ENCODE data around the gene WDR86. TPM values are rescaled to one million over a fixed set of nuclear protein-coding genes. Genes with fewer than 3 reads are reported as not detected.

The WDR86 gene
- total RNA-seq, 2 donors from 2014 or later, result 0.33 to 1.6 TPM

GRCh38 chr7:151400626-151401315, 9.1 kb downstream of the WDR86 start:
- Histone ChIP-seq H3K27ac (no peak overlapping the region), H3K27me3 (no peaks in the 10 kb centered on the region), H3K4me3 (no peak overlapping the region), H3K4me1 (no peaks in the 10 kb centered on the region), H3K36me3 (no peaks in the 10 kb centered on the region), H3K9me3 (no peaks in the 10 kb centered on the region)
- no peak for TF ChIP-seq CTCF (IDR thresholded peaks at IDR 0.05)
- DNase-seq (ENCODE audit: low spot score), result no peak

- H3K9me3 ChIP-seq, result no peaks in the 10 kb centered on the region
- no peaks in the 10 kb centered on the region for H3K4me1 ChIP-seq
- TF ChIP-seq CTCF (IDR thresholded peaks at IDR 0.05), result no peak
- no peaks in the 10 kb centered on the region for H3K36me3 ChIP-seq
- H3K4me3 ChIP-seq, result no peak overlapping the region
- no peak overlapping the region for H3K27ac ChIP-seq
- DNase-seq (ENCODE audit: low spot score), result no peak
- H3K27me3 ChIP-seq, result no peaks in the 10 kb centered on the region
These were observed 9.9 kb downstream of the WDR86 start for GRCh38 chr7:151399906-151400305.

- TF ChIP-seq CTCF (IDR thresholded peaks at IDR 0.05), result no peak
These were observed 10.6 kb downstream of the WDR86 start for GRCh38 chr7:151399305-151399601.

GRCh38 chr7:151398446-151399304, 11.2 kb downstream of the WDR86 start:
- Histone ChIP-seq H3K27ac (no peak overlapping the region), H3K27me3 (no peaks in the 10 kb centered on the region), H3K4me1 (no peaks in the 10 kb centered on the region), H3K36me3 (no peaks in the 10 kb centered on the region), H3K4me3 (no peak overlapping the region), H3K9me3 (no peaks in the 10 kb centered on the region)
- TF ChIP-seq CTCF (IDR thresholded peaks at IDR 0.05), result no peak
- no peak for DNase-seq (ENCODE audit: low spot score)

More at GRCh38 chr7:151399305-151399601, 10.6 kb downstream of the WDR86 start:
- H3K4me3 ChIP-seq, result no peak overlapping the region
- no peak for DNase-seq (ENCODE audit: low spot score)
- H3K4me1 ChIP-seq, result no peaks in the 10 kb centered on the region
- no peaks in the 10 kb centered on the region for H3K9me3 ChIP-seq
- H3K27ac ChIP-seq, result no peak overlapping the region
- no peaks in the 10 kb centered on the region for H3K27me3 ChIP-seq
- H3K36me3 ChIP-seq, result no peaks in the 10 kb centered on the region

- H3K27me3 ChIP-seq, result no peaks in the 10 kb centered on the region
- H3K4me3 ChIP-seq, result no peak overlapping the region
- TF ChIP-seq CTCF (IDR thresholded peaks at IDR 0.05), result no peak
- no peak for DNase-seq (ENCODE audit: low spot score)
- no peaks in the 10 kb centered on the region for H3K4me1 ChIP-seq
- H3K9me3 ChIP-seq, result no peaks in the 10 kb centered on the region
- no peaks in the 10 kb centered on the region for H3K36me3 ChIP-seq
- H3K27ac ChIP-seq, result no peak overlapping the region
These were observed 12.8 kb downstream of the WDR86 start for GRCh38 chr7:151397026-151397425.
